GM18519 (cell line): ENCODE data around the gene SIRT7.
"Not testable (repeated sequence)": the region's sequence is repeated elsewhere in the genome, so short reads cannot be mapped to it uniquely, and the experiment has no call there.

Experiments used
- ATAC-seq: cut with Tn5 transposase; IDR thresholded peaks from one replicate; pipeline ENCODE4 v1.9.1; 2021; ENCODE audit warnings: mild to moderate bottlenecking, moderate library complexity; ENCODE audit not compliant: unreplicated experiment, low FRiP score

Gene SIRT7

GRCh38 chr17:81955058-81955681 lies 37.2 kb upstream of the SIRT7 start:
- ATAC-seq: no peak

GRCh38 chr17:81954131-81955057 lies 36.4 kb upstream of the SIRT7 start:
- no peak for ATAC-seq

DNA sequence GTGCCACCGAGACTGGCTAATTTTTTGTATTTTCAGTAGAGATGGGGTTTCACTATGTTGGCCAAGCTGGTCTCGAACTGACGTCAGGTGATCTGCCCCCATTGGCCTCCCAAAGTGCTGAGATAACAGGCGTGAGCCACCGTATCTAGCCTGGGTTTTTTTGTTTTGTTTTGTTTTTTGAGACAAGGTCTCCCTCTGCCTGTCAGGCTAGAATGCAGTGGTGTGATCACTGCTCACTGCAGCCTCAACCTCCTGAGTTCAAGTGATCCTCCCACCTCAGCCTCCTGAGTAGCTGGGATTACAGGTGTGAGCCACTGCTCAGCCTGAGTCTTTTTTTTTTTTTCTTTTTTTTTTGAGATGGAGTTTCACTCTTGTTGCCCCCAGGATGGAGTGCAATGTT lies 35.5 kb upstream of the SIRT7 start:
- not testable (repeated sequence) for ATAC-seq

GRCh38 chr17:81952792-81953228 lies 34.8 kb upstream of the SIRT7 start:
- no peak for ATAC-seq

GRCh38 chr17:81951785-81952684 lies 34.1 kb upstream of the SIRT7 start:
- no peak for ATAC-seq

- no peak for ATAC-seq
These were observed 32.5 kb upstream of the SIRT7 start for GRCh38 chr17:81950501-81950900.

GRCh38 chr17:81948635-81949378 lies 30.8 kb upstream of the SIRT7 start:
- ATAC-seq: no peak

DNA sequence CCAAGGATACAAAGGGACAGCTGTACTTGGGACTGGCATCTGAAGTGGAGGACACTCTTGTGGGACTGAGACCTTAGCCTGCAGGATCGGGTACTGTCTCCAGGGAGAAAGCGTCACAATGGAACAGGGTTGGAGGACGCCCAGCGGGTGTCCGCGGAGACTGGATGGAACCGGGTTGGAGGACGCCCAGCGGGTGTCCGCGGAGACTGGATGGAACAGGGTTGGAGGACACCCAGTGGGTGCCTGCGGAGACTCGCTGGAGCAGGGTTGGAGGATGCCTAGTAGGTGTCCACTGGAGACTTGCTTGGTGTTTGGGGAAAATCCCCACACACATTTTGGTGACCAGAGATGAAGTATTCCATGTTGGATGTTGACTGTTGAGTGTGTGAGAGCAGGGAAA lies 29.2 kb upstream of the SIRT7 start, which contains the start of gene MYADML2:
MYADML2 (minus strand) TSS at position 45 of the 400 bp plus-strand sequence. CDS start 5,492 bp downstream, outside the sequence.
- ATAC-seq: no peak

- no peak for ATAC-seq
These were observed 26.9 kb upstream of the SIRT7 start for GRCh38 chr17:81944858-81945257.

GRCh38 chr17:81942167-81942553 lies 24.2 kb upstream of the SIRT7 start:
- no peak for ATAC-seq

GRCh38 chr17:81941484-81942166 lies 23.6 kb upstream of the SIRT7 start:
- ATAC-seq: no peak

GRCh38 chr17:81940538-81941483 lies 22.8 kb upstream of the SIRT7 start:
- no peak for ATAC-seq

DNA sequence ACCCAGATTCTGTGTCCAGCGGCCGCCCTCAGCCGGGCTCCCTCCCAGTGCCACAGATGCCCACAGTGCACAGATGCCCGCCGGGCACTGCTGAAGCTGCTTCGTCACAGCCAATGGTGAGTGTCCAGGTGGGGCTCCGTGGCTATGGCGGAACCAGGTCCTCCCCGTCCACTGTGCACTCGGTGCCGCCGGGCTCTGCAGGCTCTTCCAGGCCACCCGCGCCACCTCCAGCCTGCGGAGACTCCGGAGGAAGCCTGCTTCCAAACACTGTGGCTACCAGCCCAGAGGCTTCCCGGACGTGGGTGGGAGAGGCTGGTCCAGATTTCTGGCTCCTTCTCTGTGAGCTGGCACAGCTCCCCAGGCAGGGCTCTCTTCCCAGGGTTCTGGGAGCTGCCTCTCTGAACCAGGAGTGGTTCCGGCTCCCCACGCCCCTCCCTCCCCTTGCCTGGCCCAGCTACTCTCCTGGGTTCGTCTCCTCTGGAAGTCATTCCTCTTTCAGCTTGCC lies 22.0 kb upstream of the SIRT7 start:
- ATAC-seq: no peak

DNA sequence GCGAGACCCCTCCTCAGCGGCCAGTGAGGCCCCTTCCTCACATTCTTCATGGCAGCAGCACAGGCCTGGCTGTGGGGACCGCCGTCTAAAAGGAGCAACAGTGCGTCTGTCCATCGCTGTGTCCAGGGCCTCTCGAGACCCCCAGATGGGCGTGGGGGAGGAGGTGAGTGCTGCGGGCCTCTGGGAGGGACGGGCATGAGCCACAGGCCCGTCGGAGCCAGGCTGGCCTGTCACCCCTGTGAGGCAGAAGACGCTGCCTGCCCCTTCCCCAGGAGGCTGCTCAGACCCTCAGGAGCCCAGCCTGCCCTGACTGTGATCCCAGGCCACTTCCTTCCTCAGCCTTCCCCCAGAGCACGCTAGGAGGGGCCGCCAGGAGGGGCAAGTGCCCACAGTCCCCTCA lies 21.2 kb upstream of the SIRT7 start:
- ATAC-seq: no peak

DNA sequence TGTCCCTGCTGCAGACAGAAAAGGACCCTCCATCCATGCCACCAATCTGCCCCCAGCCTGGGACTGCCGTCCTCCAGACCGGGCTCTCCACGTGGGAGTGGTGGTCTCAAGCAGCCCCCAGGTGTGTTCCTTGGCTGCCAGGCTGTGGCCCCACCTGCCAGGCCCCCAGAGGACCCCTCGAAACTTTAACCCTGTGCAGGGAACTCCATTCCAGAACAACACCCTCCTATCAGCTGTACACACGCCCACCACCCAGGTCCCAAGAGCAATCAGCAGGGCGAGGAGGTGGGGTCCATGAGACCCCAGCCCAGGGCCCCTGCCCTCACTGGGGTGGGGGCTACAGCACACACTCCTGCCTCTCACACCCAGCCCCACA lies 17.7 kb upstream of the SIRT7 start:
- ATAC-seq: no peak

DNA sequence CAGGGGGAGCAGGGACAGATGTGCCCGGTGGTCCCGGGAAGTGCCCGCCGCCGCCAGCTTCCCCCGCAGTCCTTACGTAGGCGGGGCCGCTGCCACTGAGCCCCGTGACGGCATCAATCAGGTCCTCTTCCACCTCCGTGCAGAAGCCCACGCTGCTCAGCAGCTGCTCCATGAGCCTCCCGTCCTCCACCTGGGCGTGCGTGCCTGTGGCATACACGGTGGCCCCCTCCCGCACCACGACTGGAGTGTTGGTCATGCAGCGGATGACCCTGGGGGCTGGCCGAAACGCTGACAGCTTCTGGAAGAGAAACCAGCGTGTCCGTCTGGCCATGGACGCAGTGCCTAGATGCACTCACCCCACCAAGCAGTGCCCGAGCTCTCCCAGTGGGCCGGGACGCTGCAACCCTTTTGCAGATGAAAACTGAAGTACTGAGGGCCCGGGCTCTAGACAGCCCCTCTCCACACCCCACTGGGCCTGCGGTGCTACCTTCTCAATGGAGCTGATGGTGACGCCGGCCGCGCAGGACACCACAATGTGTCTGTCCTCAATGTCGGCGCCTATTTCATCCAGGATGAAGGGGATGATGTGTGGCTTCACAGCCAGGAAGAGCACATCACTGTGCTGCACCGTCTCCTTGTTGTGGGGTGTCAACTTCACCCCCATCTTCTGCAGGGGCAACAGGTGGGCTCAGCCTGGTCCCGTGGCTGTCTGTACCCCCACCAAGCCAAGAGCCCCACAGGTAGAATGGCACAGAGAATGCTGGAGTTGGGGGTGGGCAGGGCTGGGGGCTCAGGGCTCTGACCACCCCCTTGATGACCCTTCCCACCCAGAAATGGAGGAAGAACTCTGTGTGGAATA lies 17.1 kb upstream of the SIRT7 start:
- no peak for ATAC-seq

DNA sequence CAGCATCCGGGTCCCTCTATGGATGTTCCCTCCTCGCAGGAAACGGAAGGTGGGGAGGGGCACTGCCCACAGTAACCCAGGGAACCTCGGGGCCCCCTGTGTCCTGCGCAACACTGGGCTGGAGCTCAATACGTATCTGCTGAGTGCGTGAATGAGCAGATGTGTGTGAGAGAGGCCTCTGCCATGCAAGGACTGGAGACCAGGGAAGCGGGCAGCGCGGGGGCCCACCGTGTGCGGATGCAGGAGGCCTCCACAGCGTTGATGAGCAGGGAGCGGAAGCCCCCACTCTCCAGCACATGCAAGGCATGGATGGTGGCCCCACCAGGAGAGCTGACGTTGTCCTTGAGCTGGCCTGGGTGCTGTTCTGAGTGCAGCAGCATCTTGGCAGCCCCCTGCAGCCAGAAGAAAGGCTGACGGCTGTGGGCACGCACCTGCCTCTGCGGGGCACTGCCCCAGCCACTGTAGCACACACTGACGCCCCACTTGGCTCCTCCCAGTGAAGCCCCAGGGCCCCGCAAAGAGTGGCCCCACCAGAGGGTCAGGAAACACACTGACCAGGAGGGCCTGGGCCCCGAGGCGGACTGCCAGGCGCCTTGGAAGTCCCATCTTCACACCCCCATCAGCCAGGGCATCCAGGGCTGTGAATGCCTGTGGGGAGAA lies 16.3 kb upstream of the SIRT7 start:
- no peak for ATAC-seq
